Inflammatory macrophage treated with lipopolysaccharide for 4 hours (primary cell): ENCODE measurements around the gene LDLRAD4.

Experiments
- DNase-seq: peaks from one replicate; pipeline ENCODE4 v3.0.0-alpha.2; 2020

Gene LDLRAD4

GRCh38 chr18:13268158-13269012, 49.8 kb downstream of the LDLRAD4 start:
- DNase-seq = no peak

GRCh38 chr18:13269013-13269280, 50.4 kb downstream of the LDLRAD4 start:
- peak; percentile 42 for DNase-seq

GRCh38 chr18:13269521-13270011, 51.0 kb downstream of the LDLRAD4 start:
- DNase-seq = peak; percentile 61

GRCh38 chr18:13270279-13270855, 51.8 kb downstream of the LDLRAD4 start:
- no peak for DNase-seq

- DNase-seq = no peak
Observed at GRCh38 chr18:13271302-13271911, 52.8 kb downstream of the LDLRAD4 start.

- no peak for DNase-seq
Observed at GRCh38 chr18:13272416-13272815, 53.9 kb downstream of the LDLRAD4 start.

GRCh38 chr18:13273800-13274199, 55.2 kb downstream of the LDLRAD4 start:
- DNase-seq = no peak

GRCh38 chr18:13275075-13275474, 56.5 kb downstream of the LDLRAD4 start:
- no peak for DNase-seq

- no peak for DNase-seq
Observed at GRCh38 chr18:13276530-13277520, 58.3 kb downstream of the LDLRAD4 start.

GRCh38 chr18:13278062-13278630, 59.6 kb downstream of the LDLRAD4 start:
- no peak for DNase-seq

GRCh38 chr18:13279181-13280069, 60.9 kb downstream of the LDLRAD4 start:
- DNase-seq = peak; percentile 75

GRCh38 chr18:13280070-13280795, 61.7 kb downstream of the LDLRAD4 start:
- DNase-seq = no peak

GRCh38 chr18:13281406-13281805, 62.8 kb downstream of the LDLRAD4 start:
- no peak for DNase-seq

GRCh38 chr18:13283746-13284145, 65.2 kb downstream of the LDLRAD4 start:
- no peak for DNase-seq

GRCh38 chr18:13284330-13285027, 65.9 kb downstream of the LDLRAD4 start:
- DNase-seq = no peak

GRCh38 chr18:13285874-13286273, 67.3 kb downstream of the LDLRAD4 start:
- DNase-seq = no peak

- no peak for DNase-seq
Observed at GRCh38 chr18:13286456-13287125, 68.0 kb downstream of the LDLRAD4 start.

GRCh38 chr18:13287372-13287771, 68.8 kb downstream of the LDLRAD4 start:
- no peak for DNase-seq

GRCh38 chr18:13288509-13289133, 70.1 kb downstream of the LDLRAD4 start:
- DNase-seq = no peak
